ENCODE results near the gene PIEZO2.

DNA sequence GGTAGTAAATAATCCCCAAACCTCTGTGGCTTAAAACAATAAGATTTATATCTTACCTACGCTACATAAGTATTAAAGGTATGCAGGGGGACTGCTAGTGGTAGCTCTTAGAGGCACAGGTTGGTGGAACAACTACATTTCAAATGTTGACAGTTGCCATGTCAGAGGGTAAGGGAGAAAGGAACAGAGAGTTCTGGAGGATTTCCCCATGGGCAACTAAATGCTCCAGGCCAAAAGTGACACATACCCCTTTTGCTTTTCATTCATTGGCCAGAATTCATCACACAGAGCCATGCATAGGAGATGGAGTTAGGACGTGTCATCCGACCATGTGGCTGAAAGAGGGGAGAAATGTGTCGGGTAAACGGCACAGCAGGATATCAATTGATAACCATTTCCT lies 490.4 kb downstream of the PIEZO2 start:
- TF ChIP-seq, protein P1, sequence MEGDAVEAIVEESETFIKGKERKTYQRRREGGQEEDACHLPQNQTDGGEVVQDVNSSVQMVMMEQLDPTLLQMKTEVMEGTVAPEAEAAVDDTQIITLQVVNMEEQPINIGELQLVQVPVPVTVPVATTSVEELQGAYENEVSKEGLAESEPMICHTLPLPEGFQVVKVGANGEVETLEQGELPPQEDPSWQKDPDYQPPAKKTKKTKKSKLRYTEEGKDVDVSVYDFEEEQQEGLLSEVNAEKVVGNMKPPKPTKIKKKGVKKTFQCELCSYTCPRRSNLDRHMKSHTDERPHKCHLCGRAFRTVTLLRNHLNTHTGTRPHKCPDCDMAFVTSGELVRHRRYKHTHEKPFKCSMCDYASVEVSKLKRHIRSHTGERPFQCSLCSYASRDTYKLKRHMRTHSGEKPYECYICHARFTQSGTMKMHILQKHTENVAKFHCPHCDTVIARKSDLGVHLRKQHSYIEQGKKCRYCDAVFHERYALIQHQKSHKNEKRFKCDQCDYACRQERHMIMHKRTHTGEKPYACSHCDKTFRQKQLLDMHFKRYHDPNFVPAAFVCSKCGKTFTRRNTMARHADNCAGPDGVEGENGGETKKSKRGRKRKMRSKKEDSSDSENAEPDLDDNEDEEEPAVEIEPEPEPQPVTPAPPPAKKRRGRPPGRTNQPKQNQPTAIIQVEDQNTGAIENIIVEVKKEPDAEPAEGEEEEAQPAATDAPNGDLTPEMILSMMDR (IDR thresholded peaks at IDR 0.05; ENCODE audit: insufficient read depth, low read length), result no peak
- TF ChIP-seq, protein P2, sequence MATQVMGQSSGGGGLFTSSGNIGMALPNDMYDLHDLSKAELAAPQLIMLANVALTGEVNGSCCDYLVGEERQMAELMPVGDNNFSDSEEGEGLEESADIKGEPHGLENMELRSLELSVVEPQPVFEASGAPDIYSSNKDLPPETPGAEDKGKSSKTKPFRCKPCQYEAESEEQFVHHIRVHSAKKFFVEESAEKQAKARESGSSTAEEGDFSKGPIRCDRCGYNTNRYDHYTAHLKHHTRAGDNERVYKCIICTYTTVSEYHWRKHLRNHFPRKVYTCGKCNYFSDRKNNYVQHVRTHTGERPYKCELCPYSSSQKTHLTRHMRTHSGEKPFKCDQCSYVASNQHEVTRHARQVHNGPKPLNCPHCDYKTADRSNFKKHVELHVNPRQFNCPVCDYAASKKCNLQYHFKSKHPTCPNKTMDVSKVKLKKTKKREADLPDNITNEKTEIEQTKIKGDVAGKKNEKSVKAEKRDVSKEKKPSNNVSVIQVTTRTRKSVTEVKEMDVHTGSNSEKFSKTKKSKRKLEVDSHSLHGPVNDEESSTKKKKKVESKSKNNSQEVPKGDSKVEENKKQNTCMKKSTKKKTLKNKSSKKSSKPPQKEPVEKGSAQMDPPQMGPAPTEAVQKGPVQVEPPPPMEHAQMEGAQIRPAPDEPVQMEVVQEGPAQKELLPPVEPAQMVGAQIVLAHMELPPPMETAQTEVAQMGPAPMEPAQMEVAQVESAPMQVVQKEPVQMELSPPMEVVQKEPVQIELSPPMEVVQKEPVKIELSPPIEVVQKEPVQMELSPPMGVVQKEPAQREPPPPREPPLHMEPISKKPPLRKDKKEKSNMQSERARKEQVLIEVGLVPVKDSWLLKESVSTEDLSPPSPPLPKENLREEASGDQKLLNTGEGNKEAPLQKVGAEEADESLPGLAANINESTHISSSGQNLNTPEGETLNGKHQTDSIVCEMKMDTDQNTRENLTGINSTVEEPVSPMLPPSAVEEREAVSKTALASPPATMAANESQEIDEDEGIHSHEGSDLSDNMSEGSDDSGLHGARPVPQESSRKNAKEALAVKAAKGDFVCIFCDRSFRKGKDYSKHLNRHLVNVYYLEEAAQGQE (IDR thresholded peaks at IDR 0.05; ENCODE audit: insufficient replicate concordance, low read depth), result no peak
- no peak for TF ChIP-seq POLR2AphosphoS5 (IDR thresholded peaks at IDR 0.05; ENCODE audit: low read depth)
- no peak for TF ChIP-seq GABPA (IDR thresholded peaks at IDR 0.05; ENCODE audit: low read depth)
- TF ChIP-seq SPI1 (IDR thresholded peaks at IDR 0.05; ENCODE audit: borderline replicate concordance, low read depth), result no peak
